Skeletal muscle tissue (tissue), 4 donors: ENCODE measurements around the gene RARG. TPM values are rescaled to one million over a fixed set of nuclear protein-coding genes. Genes with fewer than 3 reads are reported as not detected.

Source experiments
- H3K27ac ChIP-seq: one replicate; pipeline ENCODE4 v1.7.0; 2013; ENCODE audit warnings: mild to moderate bottlenecking, low read depth, low read length, inconsistent platforms
- H3K27me3 ChIP-seq, 3 donors: one replicate each; pipeline ENCODE4 v1.7.0; 2013; ENCODE audit warnings: low read length in 3 of 3; ENCODE audit not compliant: control insufficient read depth in 3 of 3, insufficient read depth in 3 of 3
- H3K36me3 ChIP-seq, 3 donors: one replicate each; pipeline ENCODE4 v1.7.0; 2013; ENCODE audit warnings: low read length in 3 of 3; ENCODE audit not compliant: control insufficient read depth in 3 of 3, insufficient read depth in 3 of 3
- H3K4me1 ChIP-seq, 3 donors: one replicate each; pipeline ENCODE4 v1.7.0; 2013; ENCODE audit warnings: low read length in 3 of 3, mild to moderate bottlenecking in 3 of 3; ENCODE audit not compliant: control insufficient read depth in 3 of 3, insufficient read depth in 3 of 3
- H3K4me3 ChIP-seq, 3 donors: one replicate each; pipeline ENCODE4 v1.7.0; 2013; ENCODE audit warnings: low read length in 3 of 3
- H3K9ac ChIP-seq, 3 donors: one replicate each; pipeline ENCODE4 v1.7.0; 2013; ENCODE audit warnings: low read length in 3 of 3, mild to moderate bottlenecking in 3 of 3, moderate library complexity in 2 of 3, low read depth in 1 of 3
- H3K9me3 ChIP-seq, 3 donors: one replicate each; pipeline ENCODE4 v1.7.0; 2013; ENCODE audit warnings: low read length in 3 of 3; ENCODE audit not compliant: control insufficient read depth in 3 of 3
- total RNA-seq: library from RNA; depleted of rRNA; stranded (reverse); fragments of >200 nt; gene quantifications from one replicate; pipeline ENCODE4 v1.2.3, GENCODE V29; 2014
- donor health status: Osteomylitis.

RARG gene
- total RNA-seq, 1 donor from 2014 or later: 12.5 TPM

DNA sequence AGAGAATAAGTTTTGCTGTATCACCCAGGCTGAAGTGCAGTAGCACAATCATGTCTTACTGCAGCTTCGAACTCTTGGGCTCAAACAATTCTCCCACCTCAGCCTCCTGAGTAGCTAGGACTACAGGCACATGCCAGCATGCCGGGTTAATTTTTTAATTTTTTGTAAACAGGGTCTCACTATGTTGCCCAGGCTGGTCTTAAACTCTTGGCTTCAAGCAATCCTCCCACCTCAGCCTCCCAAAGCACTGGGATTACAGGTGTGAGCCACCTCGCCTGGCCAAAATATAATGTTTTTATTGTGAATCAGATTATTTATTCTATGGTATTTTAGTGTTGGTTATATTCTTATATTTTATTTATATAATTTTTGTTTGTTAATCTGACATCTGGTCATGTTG, 55.3 kb downstream of the RARG start:
- Histone ChIP-seq H3K9ac (no peak overlapping the region), H3K27me3 (no peaks in the 10 kb centered on the region), H3K9me3 (no peaks in the 10 kb centered on the region), H3K27ac (no peak overlapping the region), H3K4me1 (peaks cover 14 to 17% (median 15%) of the 10 kb centered on the region in 3 donors), H3K4me3 (no peak overlapping the region), H3K36me3 (peaks cover 7 to 14% (median 8%) of the 10 kb centered on the region in 3 donors)

DNA sequence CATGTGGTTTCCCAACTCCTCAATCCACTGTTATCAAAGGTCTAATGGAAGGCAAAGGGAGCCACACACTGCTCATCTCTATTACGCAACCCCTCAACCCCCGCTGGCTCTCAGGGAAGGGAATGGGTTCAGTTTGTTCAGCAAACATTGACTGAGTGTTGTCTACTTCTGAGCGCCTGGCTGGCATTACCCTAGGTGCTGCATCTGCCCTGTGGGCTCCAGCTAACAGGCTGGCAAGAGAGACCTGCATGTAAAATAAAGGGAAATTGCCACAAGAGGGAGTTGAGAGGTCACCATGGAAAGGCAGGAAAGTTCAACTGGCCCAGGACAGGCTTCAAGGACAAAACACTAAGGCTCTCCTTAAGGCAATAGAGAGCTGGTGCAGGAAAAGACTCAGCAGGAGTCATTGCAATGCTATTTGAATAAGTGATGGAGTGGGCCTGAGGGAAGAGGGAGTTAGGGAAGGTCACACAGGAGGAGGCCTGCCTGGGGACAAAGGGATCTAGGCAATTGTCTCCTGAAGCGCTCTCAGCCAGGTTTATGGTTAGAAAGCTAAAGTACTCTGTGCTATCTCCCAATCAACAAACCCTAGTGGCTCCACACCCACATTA, 57.0 kb downstream of the RARG start:
- no peak overlapping the region for H3K9ac ChIP-seq
- no peaks in the 10 kb centered on the region for H3K27me3 ChIP-seq
- H3K4me3 ChIP-seq: no peak overlapping the region
- H3K4me1 ChIP-seq: peaks cover 5 to 10% (median 10%) of the 10 kb centered on the region in 3 donors
- H3K9me3 ChIP-seq: no peaks in the 10 kb centered on the region
- H3K36me3 ChIP-seq: peaks cover 12 to 26% (median 14%) of the 10 kb centered on the region in 3 donors
- H3K27ac ChIP-seq: no peak overlapping the region

DNA sequence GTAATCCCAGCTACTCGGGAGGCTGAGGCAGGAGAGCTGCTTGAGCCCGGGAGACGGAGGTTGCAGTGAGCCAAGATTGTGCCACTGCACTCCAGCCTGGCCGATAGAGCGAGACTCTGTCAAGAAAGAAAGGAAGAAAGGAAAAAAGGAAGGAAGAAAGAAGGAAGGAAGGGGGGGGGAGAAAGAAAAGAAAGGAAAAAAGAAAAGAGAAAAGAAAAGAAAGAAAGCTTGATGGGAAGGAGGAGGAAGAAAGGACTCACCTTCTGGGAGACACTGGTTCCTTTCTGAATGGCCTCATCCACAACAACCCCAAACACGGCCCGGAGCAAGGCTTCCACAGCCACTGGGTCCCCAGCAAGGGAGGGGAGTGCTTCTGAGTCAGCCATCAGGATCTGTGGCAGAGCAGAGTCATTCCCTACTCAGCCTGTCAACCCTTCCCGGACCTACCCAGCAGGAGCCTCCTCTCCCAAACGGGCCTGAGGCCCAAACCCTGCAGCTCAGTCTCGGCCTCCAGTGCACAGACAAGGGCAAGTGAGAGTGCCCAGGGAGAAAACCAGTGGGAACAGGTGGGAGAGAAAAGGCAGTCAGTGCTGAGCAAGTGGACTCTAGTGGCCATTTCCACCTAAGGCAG, 58.8 kb downstream of the RARG start:
- H3K4me3 ChIP-seq: no peak overlapping the region
- H3K27ac ChIP-seq: no peak overlapping the region
- no peaks in the 10 kb centered on the region for H3K27me3 ChIP-seq
- H3K4me1 ChIP-seq: peaks cover 0 to 3% (median 0%) of the 10 kb centered on the region in 3 donors
- H3K9ac ChIP-seq: no peak overlapping the region
- H3K36me3 ChIP-seq: peaks cover 17 to 31% (median 19%) of the 10 kb centered on the region in 3 donors
- no peaks in the 10 kb centered on the region for H3K9me3 ChIP-seq

DNA sequence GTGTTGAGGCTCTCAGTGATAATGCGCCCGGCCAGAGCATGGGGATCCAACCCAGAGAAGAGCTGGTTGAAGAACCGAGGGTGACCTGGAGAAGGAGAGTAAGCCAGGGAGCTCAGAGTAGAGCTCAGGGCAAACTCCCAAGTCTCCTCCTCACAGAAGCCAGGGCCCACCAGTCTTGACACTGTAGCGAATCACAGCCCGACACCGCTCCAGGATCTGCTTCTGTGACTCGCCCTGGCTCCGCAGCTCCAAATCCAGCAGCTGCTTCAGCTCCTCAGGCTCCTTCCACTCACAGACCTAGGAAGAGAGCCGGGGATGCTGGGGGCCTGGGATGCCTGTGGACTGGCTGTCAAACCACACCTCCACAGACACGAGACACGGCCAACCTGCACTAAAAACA, 59.7 kb downstream of the RARG start:
- H3K9ac ChIP-seq: no peak overlapping the region
- H3K36me3 ChIP-seq: peaks cover 17 to 31% (median 19%) of the 10 kb centered on the region in 3 donors
- no peaks in the 10 kb centered on the region for H3K9me3 ChIP-seq
- H3K4me1 ChIP-seq: peaks cover 0 to 3% (median 0%) of the 10 kb centered on the region in 3 donors
- H3K4me3 ChIP-seq: no peak overlapping the region
- no peak overlapping the region for H3K27ac ChIP-seq
- H3K27me3 ChIP-seq: no peaks in the 10 kb centered on the region

DNA sequence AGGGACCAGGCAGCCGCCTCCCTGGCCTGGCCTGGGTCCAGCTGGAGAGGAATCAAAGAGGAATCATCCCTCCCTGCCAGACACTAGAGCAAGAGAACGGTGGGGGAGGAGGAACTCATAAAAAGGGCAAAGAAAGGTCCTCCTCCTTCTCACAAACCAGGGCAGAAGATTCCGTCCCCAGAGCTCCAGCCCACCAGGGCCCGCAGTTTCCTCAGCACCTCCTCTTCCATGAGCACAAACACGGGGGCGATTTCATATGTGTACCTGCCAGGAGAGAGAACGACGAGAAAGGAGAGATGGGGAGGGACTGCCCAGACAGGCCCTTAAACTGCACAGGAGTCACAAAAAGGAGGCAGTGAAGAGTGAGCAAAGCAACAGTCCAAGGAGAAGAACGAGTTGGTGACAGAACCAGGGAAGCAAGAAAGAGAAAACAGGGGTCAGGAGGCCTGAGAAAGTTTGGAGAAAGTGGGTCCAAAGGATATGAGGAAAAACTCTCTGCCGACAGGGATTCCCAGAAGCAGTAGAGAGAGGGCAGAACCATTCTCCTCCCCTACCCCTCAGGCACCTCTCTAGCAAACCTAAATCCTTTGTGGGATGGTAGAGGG, 60.2 kb downstream of the RARG start:
- peaks cover 17 to 36% (median 19%) of the 10 kb centered on the region in 3 donors for H3K36me3 ChIP-seq
- H3K9ac ChIP-seq: no peak overlapping the region
- H3K4me1 ChIP-seq: peaks cover 0 to 3% (median 0%) of the 10 kb centered on the region in 3 donors
- no peak overlapping the region for H3K27ac ChIP-seq
- H3K27me3 ChIP-seq: no peaks in the 10 kb centered on the region
- H3K4me3 ChIP-seq: no peak overlapping the region
- H3K9me3 ChIP-seq: no peaks in the 10 kb centered on the region

DNA sequence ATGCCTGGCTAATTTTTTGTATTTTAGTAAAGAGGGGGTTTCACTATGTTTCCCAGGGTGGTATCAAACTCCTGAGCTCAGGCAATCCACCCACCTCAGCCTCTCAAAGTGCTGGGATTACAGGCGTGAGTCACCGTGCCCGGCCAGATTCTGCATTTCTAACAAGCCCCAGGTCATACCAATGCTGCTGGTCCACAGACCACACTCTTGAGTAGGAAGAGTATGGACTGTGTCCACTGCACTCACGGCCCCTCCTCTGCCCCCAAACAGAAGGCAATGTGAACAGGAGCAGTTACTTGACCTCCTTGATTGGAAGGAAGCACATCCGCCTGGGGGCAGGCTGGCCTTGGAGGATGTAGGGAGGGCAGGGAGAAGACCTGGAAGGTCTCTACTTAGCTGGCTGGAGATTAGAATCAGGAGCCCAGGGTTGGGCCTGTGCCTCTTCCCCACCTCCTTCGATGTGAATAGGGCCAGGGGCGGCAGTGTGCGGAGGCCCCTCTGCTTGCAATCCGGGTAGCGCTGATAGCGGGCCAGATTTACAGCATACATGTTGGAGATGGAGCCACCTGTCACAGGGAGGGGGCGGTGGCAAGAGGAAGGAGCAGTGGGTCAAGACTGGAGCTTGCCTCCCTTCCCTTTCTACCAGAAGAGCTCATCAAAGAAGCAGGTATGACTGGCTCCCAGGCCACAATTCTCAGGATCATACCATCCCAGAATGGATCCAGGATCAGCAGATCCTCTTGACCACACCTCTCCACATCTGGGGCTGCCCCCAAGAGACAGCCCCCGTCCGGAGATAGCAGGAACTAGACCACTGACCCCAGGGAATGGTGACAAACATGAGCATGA, 60.9 kb downstream of the RARG start:
- Histone ChIP-seq H3K4me3 (no peak overlapping the region), H3K9me3 (no peaks in the 10 kb centered on the region), H3K4me1 (peaks cover 0 to 3% (median 0%) of the 10 kb centered on the region in 3 donors), H3K27me3 (no peaks in the 10 kb centered on the region), H3K9ac (no peak overlapping the region), H3K27ac (no peak overlapping the region), H3K36me3 (peaks cover 17 to 37% (median 19%) of the 10 kb centered on the region in 3 donors)

DNA sequence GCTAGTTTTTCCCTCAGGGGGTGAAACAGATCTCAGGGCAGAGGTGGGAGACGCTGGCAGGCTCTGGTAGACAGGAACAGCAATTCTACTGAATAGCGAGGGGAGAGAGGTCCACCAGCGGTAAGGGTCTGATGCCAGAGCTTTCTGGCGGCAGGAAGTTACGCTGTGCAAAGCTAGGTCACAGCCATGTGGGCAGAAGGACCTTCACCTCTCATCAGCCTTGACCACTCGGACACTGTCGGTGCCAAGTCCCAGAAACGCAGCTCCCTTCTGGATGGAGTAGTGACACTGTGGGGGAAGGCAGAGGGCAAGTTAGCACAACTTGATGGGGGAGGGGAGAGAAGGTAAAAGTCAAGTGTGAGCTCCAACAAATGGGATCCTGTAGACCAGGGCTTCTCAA, 61.8 kb downstream of the RARG start:
- Histone ChIP-seq H3K9ac (no peak overlapping the region), H3K9me3 (no peaks in the 10 kb centered on the region), H3K27ac (no peak overlapping the region), H3K4me1 (peaks cover 0 to 3% (median 0%) of the 10 kb centered on the region in 3 donors), H3K36me3 (peaks cover 17 to 40% (median 19%) of the 10 kb centered on the region in 3 donors), H3K4me3 (no peak overlapping the region), H3K27me3 (no peaks in the 10 kb centered on the region)

DNA sequence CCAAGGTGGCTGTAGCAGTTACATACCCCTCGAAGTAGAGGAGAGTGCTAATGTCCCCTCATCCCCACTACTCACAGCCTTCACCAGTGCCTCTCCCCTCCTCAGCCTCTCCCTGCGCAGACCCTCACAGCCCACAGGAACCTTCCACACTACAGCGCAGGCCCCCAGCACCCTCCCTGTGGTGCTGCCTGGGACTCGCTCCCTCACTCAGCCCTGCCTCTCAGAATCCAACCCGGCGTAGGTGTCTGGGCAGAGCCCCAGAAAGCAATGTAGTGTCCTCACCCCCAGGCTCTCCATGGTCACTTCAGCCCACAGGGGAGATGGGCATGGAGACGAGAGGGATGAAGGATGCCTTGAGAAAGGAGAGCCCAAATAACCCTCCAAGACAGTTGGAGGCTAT, 62.4 kb downstream of the RARG start:
- Histone ChIP-seq H3K4me1 (peaks cover 0 to 3% (median 0%) of the 10 kb centered on the region in 3 donors), H3K9ac (no peak overlapping the region), H3K9me3 (no peaks in the 10 kb centered on the region), H3K36me3 (peaks cover 17 to 40% (median 19%) of the 10 kb centered on the region in 3 donors), H3K4me3 (no peak overlapping the region), H3K27me3 (no peaks in the 10 kb centered on the region), H3K27ac (no peak overlapping the region)

DNA sequence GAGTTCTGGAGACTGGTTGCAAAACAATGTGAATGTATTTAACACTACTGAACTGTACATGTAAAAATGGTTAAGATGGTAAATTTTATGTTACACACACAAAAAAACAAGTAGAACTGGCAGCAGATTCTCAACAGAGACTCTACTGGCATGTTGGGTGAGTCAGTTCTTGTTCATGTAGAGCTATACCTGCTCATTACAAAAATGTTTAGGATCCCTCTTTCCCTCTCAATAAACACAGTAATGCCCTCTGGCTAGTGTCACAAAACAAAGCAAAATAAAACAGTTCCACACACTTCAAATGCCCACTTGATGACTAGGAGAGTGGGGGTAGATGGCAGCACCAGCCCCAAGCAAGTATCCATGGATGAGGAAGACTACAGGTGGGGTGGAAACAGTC, 65.2 kb downstream of the RARG start:
- no peaks in the 10 kb centered on the region for H3K27me3 ChIP-seq
- no peak overlapping the region for H3K4me3 ChIP-seq
- H3K27ac ChIP-seq: no peak overlapping the region
- H3K4me1 ChIP-seq: peaks cover 0 to 3% (median 0%) of the 10 kb centered on the region in 3 donors
- H3K36me3 ChIP-seq: peaks cover 13 to 28% (median 13%) of the 10 kb centered on the region in 3 donors
- H3K9ac ChIP-seq: no peak overlapping the region
- H3K9me3 ChIP-seq: no peaks in the 10 kb centered on the region
